PC-9 (cell line): ENCODE measurements around the gene CCDC174. TPM values are rescaled to one million over a fixed set of nuclear protein-coding genes. Genes with fewer than 3 reads are reported as not detected.

Experiments
- BruUV-seq: library from RNA; stranded (reverse); fragments of 400-500 nt; replicated peaks from 2 replicates; lab custom pipeline; 2021; lab: Mats Ljungman, UMichigan
- CTCF ChIA-PET: fragments of 300-600 bp; sonication (Branson Sonifier 250); formaldehyde crosslinking; loops from one replicate; lab custom pipeline; 2022; ENCODE audit warnings: antibody characterized with exemption; lab: Charles Lee
- POLR2A ChIA-PET: fragments of 300-600 bp; sonication (Branson Sonifier 250); formaldehyde crosslinking; loops from one replicate; lab custom pipeline; 2022; ENCODE audit warnings: antibody characterized with exemption; ENCODE audit not compliant: unreplicated experiment; lab: Charles Lee
- DNase-seq, 2 experiments: peaks; one replicate each; pipeline versions ENCODE4 v3.0.0 to v3.0.0-alpha.2; 2015 to 2022; ENCODE audit warnings: mixed read lengths in 1 of 2
- H2AFZ ChIP-seq: fragments of 200-600 bp; sonication (generic); 2 replicates; pipeline ENCODE4 v1.8.1; 2017; ENCODE audit warnings: antibody characterized with exemption
- H3F3A ChIP-seq: fragments of 200-600 bp; sonication (generic); 2 replicates; pipeline ENCODE4 v1.8.1; 2017; ENCODE audit warnings: antibody characterized with exemption, mild to moderate bottlenecking, low read depth; ENCODE audit not compliant: insufficient read depth
- H3K27ac ChIP-seq: fragments of 200-600 bp; sonication (generic); 2 replicates; pipeline ENCODE4 v1.6.1; 2016; ENCODE audit warnings: mixed run types
- H3K27me3 ChIP-seq: fragments of 200-600 bp; sonication (generic); 2 replicates; pipeline ENCODE4 v1.6.1; 2016; ENCODE audit warnings: low read depth, mixed run types; ENCODE audit not compliant: insufficient read depth
- H3K36me3 ChIP-seq: fragments of 200-600 bp; sonication (generic); 2 replicates; pipeline ENCODE4 v1.6.1; 2016; ENCODE audit warnings: low read depth, mixed run types
- H3K4me1 ChIP-seq: fragments of 200-600 bp; sonication (generic); replicated peaks from 2 replicates; pipeline ENCODE4 v1.6.1; 2016; ENCODE audit warnings: mixed run types; ENCODE audit not compliant: insufficient read depth
- H3K4me2 ChIP-seq: fragments of 200-600 bp; sonication (generic); 2 replicates; pipeline ENCODE4 v1.6.1; 2017; ENCODE audit warnings: mixed run types
- H3K4me3 ChIP-seq: fragments of 200-600 bp; sonication (generic); 2 replicates; pipeline ENCODE4 v1.6.1; 2016; ENCODE audit warnings: mixed run types
- H3K79me2 ChIP-seq: fragments of 200-600 bp; sonication (generic); 2 replicates; pipeline ENCODE4 v1.6.1; 2017; ENCODE audit warnings: low read depth, mixed run types
- H3K9me2 ChIP-seq: fragments of 200-600 bp; sonication (generic); 2 replicates; pipeline ENCODE4 v1.8.1; 2017; ENCODE audit warnings: mild to moderate bottlenecking; ENCODE audit not compliant: insufficient read depth
- H3K9me3 ChIP-seq: fragments of 200-600 bp; sonication (generic); 2 replicates; pipeline ENCODE4 v1.8.1; 2016; ENCODE audit warnings: low read depth; ENCODE audit not compliant: insufficient read depth
- H4K20me1 ChIP-seq: fragments of 200-600 bp; sonication (generic); 2 replicates; pipeline ENCODE4 v1.8.1; 2017; ENCODE audit not compliant: insufficient read depth
- CTCF ChIP-seq: fragments of 200-600 bp; sonication (generic); conservative IDR thresholded peaks from 2 replicates; pipeline ENCODE4 v1.6.1; 2017; ENCODE audit warnings: mixed run types, antibody characterized with exemption, mild to moderate bottlenecking, moderate library complexity
- EZH2 ChIP-seq: fragments of 200-600 bp; sonication (generic); IDR thresholded peaks from 2 replicates; pipeline ENCODE4 v1.8.0; 2017; ENCODE audit warnings: antibody characterized with exemption, low read depth
- intact Hi-C: fragments of 100-400 bp; cut with micrococcal nuclease; formaldehyde crosslinking; loops from one replicate; pipeline ENCODE4 v1.10.0; 2022; ENCODE audit not compliant: unreplicated experiment
- total RNA-seq: library from RNA; stranded (reverse); gene quantifications from 2 replicates; pipeline ENCODE4 v1.2.3, GENCODE V29; 2021

The CCDC174 gene
- total RNA-seq, 1 experiment from 2014 or later, result 14.7 TPM

DNA sequence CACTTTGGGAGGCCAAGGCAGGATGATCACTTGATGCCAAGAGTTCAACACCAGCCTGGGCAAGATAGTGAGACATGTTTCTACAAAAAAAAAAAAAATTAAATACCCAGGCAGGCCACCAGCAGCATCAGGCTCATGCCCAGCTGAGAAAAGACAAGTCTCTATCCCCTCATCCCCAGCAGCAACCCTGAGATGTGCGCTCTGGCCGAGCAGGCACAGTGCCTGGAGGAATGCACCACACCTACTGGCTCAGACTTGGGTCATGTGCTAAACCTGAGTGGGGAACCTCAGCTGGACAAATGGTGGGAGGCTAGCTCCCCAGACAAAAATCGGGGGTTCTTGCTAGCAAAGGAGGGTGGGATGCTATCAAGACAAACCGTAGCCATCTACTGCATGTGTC, 10.2 kb upstream of the CCDC174 start:
- BruUV-seq, result no TSS peak
- no peak for DNase-seq
- ChIA-PET POLR2A (no interaction called here), CTCF (interaction anchor here (0.6 kb wide), 1 partner anchor 432 kb away, joined by 4 read pairs; no protein-coding TSS in a partner anchor)
- Histone ChIP-seq H4K20me1 (no peaks in the 10 kb centered on the region), H3K9me2 (no peaks in the 10 kb centered on the region), H3K27me3 (peaks cover 46% of the 10 kb centered on the region; the same call in 1 of the 2 replicates), H2AFZ (no peak overlapping the region), H3F3A (no peaks in the 10 kb centered on the region), H3K9me3 (no peaks in the 10 kb centered on the region), H3K4me2 (no peak overlapping the region), H3K79me2 (no peaks in the 10 kb centered on the region), H3K36me3 (no peaks in the 10 kb centered on the region), H3K27ac (no peak overlapping the region), H3K4me1 (no peaks in the 10 kb centered on the region), H3K4me3 (no peak overlapping the region)
- no peak for TF ChIP-seq CTCF
- intact Hi-C loops, result no loop called here

GRCh38 chr3:14645453-14645852, 6.1 kb upstream of the CCDC174 start:
- BruUV-seq, result no TSS peak
- intact Hi-C loops, result no loop called here
- ChIA-PET CTCF (no interaction called here), POLR2A (no interaction called here)
- no peaks in the 10 kb centered on the region for H3K9me3 ChIP-seq
- no peaks in the 10 kb centered on the region for H4K20me1 ChIP-seq
- H3K9me2 ChIP-seq, result no peaks in the 10 kb centered on the region
- H2AFZ ChIP-seq, result no peak overlapping the region
- no peaks in the 10 kb centered on the region for H3K36me3 ChIP-seq
- H3K4me1 ChIP-seq, result peaks cover 4% of the 10 kb centered on the region
- no peak overlapping the region for H3K4me2 ChIP-seq
- DNase-seq, result no peak
- H3K27ac ChIP-seq, result no peak overlapping the region
- no peak overlapping the region for H3K4me3 ChIP-seq
- H3K79me2 ChIP-seq, result peaks cover 5% of the 10 kb centered on the region; the same call in 1 of the 2 replicates
- peaks cover 3% of the 10 kb centered on the region; the same call in 1 of the 2 replicates for H3F3A ChIP-seq
- TF ChIP-seq CTCF (no peak), EZH2 (no peak)
- peaks cover 30% of the 10 kb centered on the region; the same call in 1 of the 2 replicates for H3K27me3 ChIP-seq

DNA sequence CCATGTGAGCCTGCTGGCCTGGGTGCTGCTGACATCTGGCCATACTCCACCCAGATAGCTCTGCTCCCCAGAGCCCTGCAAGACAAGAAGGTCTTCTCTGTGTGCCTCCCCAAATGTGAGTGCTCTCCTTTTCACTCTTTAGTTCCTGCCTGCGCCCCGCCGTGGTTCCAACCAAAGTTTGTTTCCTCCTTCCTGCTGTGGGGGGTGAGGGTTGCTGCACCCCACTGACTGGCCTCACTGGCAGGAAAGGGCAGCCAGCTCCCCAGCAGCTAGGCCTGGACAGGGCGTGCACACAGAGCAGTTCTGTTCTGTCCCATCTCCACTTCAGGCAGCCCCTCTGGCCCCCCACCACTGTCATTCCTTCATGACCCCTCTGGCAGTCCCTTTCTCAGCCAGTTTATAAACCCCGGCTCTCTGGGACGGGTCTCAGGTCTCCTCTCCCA, 5.4 kb upstream of the CCDC174 start:
- Histone ChIP-seq H3K4me2 (no peak overlapping the region), H3K4me1 (peaks cover 8% of the 10 kb centered on the region), H3K4me3 (no peak overlapping the region), H3K79me2 (peaks cover 8% of the 10 kb centered on the region; the same call in 1 of the 2 replicates), H3K36me3 (no peaks in the 10 kb centered on the region), H2AFZ (no peak overlapping the region), H3K27me3 (peaks cover 24% of the 10 kb centered on the region; the same call in 1 of the 2 replicates), H4K20me1 (no peaks in the 10 kb centered on the region), H3K9me3 (no peaks in the 10 kb centered on the region), H3K27ac (no peak overlapping the region), H3K9me2 (no peaks in the 10 kb centered on the region), H3F3A (peaks cover 10% of the 10 kb centered on the region)
- BruUV-seq, result no TSS peak
- TF ChIP-seq EZH2 (no peak), CTCF (no peak)
- CTCF ChIA-PET, result no interaction called here
- no peak for DNase-seq
- POLR2A ChIA-PET, result no interaction called here
- intact Hi-C loops, result no loop called here
